ENCODE results near the gene PROZ. TPM values are rescaled to one million over a fixed set of nuclear protein-coding genes. Genes with fewer than 3 reads are reported as not detected.

The PROZ gene
- total and polyA plus RNA-seq, 2 of the 13 experiments (the other 11 are each of a cell fraction or from before 2014, with no cell fraction given), result 5.6 to 22.5 TPM

GRCh38 chr13:113140677-113141600 is 17.5 kb upstream of the PROZ start (continued):
- TF ChIP-seq DZIP1 (CRISPR knock-in tag; IDR thresholded peaks at IDR 0.05), result no peak
- TF ChIP-seq ZNF12 (CRISPR knock-in tag; IDR thresholded peaks at IDR 0.05), result no peak
- no peak for TF ChIP-seq ZBTB42 (CRISPR knock-in tag; IDR thresholded peaks at IDR 0.05)
- TF ChIP-seq ZNF737 (CRISPR knock-in tag; IDR thresholded peaks at IDR 0.05; ENCODE audit: borderline replicate concordance), result no peak
- TF ChIP-seq ZBTB3 (CRISPR knock-in tag; IDR thresholded peaks at IDR 0.05; ENCODE audit: borderline replicate concordance, low read depth), result no peak
- no peak for TF ChIP-seq ZNF841 (CRISPR knock-in tag; IDR thresholded peaks at IDR 0.05; ENCODE audit: borderline replicate concordance)
- no peak for TF ChIP-seq SMAD1 (CRISPR knock-in tag; IDR thresholded peaks at IDR 0.05; ENCODE audit: borderline replicate concordance, low read depth)
- TF ChIP-seq ZNF768 (CRISPR knock-in tag; IDR thresholded peaks at IDR 0.05), result no peak
- TF ChIP-seq ZBTB46 (CRISPR knock-in tag; IDR thresholded peaks at IDR 0.05; ENCODE audit: borderline replicate concordance), result no peak
- TF ChIP-seq, protein P1, sequence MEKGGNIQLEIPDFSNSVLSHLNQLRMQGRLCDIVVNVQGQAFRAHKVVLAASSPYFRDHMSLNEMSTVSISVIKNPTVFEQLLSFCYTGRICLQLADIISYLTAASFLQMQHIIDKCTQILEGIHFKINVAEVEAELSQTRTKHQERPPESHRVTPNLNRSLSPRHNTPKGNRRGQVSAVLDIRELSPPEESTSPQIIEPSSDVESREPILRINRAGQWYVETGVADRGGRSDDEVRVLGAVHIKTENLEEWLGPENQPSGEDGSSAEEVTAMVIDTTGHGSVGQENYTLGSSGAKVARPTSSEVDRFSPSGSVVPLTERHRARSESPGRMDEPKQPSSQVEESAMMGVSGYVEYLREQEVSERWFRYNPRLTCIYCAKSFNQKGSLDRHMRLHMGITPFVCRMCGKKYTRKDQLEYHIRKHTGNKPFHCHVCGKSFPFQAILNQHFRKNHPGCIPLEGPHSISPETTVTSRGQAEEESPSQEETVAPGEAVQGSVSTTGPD (CRISPR knock-in tag; IDR thresholded peaks at IDR 0.05), result no peak
- TF ChIP-seq, protein P2, sequence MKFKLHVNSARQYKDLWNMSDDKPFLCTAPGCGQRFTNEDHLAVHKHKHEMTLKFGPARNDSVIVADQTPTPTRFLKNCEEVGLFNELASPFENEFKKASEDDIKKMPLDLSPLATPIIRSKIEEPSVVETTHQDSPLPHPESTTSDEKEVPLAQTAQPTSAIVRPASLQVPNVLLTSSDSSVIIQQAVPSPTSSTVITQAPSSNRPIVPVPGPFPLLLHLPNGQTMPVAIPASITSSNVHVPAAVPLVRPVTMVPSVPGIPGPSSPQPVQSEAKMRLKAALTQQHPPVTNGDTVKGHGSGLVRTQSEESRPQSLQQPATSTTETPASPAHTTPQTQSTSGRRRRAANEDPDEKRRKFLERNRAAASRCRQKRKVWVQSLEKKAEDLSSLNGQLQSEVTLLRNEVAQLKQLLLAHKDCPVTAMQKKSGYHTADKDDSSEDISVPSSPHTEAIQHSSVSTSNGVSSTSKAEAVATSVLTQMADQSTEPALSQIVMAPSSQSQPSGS (CRISPR knock-in tag; IDR thresholded peaks at IDR 0.05), result no peak
- no peak for TF ChIP-seq RAD51 (IDR thresholded peaks at IDR 0.05; ENCODE audit: borderline replicate concordance)
- TF ChIP-seq, protein P3, sequence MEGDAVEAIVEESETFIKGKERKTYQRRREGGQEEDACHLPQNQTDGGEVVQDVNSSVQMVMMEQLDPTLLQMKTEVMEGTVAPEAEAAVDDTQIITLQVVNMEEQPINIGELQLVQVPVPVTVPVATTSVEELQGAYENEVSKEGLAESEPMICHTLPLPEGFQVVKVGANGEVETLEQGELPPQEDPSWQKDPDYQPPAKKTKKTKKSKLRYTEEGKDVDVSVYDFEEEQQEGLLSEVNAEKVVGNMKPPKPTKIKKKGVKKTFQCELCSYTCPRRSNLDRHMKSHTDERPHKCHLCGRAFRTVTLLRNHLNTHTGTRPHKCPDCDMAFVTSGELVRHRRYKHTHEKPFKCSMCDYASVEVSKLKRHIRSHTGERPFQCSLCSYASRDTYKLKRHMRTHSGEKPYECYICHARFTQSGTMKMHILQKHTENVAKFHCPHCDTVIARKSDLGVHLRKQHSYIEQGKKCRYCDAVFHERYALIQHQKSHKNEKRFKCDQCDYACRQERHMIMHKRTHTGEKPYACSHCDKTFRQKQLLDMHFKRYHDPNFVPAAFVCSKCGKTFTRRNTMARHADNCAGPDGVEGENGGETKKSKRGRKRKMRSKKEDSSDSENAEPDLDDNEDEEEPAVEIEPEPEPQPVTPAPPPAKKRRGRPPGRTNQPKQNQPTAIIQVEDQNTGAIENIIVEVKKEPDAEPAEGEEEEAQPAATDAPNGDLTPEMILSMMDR (CRISPR knock-in tag; IDR thresholded peaks at IDR 0.05), result no peak
- 0 out of 2 replicates have a peak, but pooled peaks have one; percentile 37 for TF ChIP-seq ZNF576 (CRISPR knock-in tag; IDR thresholded peaks at IDR 0.05)
- TF ChIP-seq ZNF772 (CRISPR knock-in tag; IDR thresholded peaks at IDR 0.05), result peak; percentile 34; the same call in 1 of the 2 replicates
- no peak for TF ChIP-seq ZBTB44 (CRISPR knock-in tag; IDR thresholded peaks at IDR 0.05)

All from HepG2 (cell line).